AG20443 (cell line): ENCODE measurements around the gene PRPH.

Source experiments
- DNase-seq: peaks from one replicate; pipeline ENCODE4 v3.0.0; 2012; ENCODE audit warnings: low spot score, mixed read lengths

PRPH gene

DNA sequence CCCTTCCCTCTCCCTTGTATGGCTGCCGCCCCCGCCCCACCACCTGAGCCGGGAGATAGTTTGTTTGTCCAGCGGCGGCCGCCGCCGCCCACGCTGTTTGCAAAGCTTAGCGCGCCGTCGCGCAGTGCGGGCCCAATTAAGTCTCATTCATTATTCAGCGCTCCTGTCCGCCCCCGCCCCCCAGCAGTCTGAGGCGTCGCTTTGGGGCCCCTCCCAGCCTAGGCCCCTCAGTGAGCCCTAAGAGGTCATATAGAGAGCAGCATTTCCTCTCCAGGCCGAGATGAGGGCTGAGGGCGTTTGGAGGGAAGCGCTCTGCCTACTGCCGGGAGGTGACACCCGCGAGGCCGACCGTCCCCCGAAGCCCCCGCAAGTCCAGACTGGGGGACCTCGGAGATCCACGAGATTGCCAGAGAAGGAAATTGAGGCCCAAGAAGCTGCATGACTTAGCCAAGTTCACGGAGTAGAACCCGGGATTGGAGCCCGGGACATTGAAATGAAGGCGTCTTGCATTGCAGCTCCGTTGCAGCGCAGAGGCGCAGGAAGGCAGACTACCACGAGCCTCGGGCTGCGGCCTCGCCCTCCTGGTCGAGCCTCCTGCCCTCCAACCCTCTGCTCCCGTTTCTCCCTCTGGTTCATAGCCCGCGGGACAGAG lies 51.8 kb downstream of the PRPH start, which contains the start of gene DNAJC22:
TSS of gene DNAJC22 (plus strand) at position 230 of the 652 bp plus-strand sequence. CDS start 1,985 bp downstream, outside the sequence.
- DNase-seq, result peak; percentile 37

GRCh38 chr12:49347311-49348193 lies 52.6 kb downstream of the PRPH start:
- peak; percentile 95 for DNase-seq
